Gastroesophageal sphincter (tissue), 2 donors: Measurements from ENCODE around the gene ISCU.

Experiments used
- POLR2A ChIP-seq, 2 donors: fragments of 450-650 bp; IDR thresholded peaks; one replicate each; pipeline ENCODE4 v1.6.1; 2017; ENCODE audit warnings: antibody characterized with exemption in 2 of 2, mild to moderate bottlenecking in 2 of 2, moderate library complexity in 1 of 2
- POLR2AphosphoS5 ChIP-seq: sonication (generic); formaldehyde crosslinking; IDR thresholded peaks from one replicate; pipeline ENCODE4 v1.6.1; 2017; ENCODE audit warnings: antibody characterized with exemption

GRCh38 chr12:108562348-108563135 lies at the start of gene ISCU:
- TF ChIP-seq POLR2AphosphoS5 (peak; percentile 75), POLR2A (IDR thresholded peaks at IDR 0.05) (peak; percentile 92 to 98)
